Testis (tissue), 2 donors: Measurements from ENCODE around the gene STAT3.

Experiments used
- POLR2A ChIP-seq: fragments of 450-650 bp; IDR thresholded peaks from one replicate; pipeline ENCODE4 v1.6.1; 2017; ENCODE audit warnings: antibody characterized with exemption, mild to moderate bottlenecking, moderate library complexity
- TF ChIP-seq, protein P1 (sequence below), 3 experiments: fragments of 450-650 bp in 2 of 3; fragments of 200-600 bp in 1 of 3; sonication (generic) in 1 of 3; IDR thresholded peaks; one replicate each; pipeline ENCODE4 v1.5.1; 2016 to 2019; ENCODE audit warnings: antibody characterized with exemption in 3 of 3, mild to moderate bottlenecking in 2 of 3, moderate library complexity in 1 of 3

DNA sequence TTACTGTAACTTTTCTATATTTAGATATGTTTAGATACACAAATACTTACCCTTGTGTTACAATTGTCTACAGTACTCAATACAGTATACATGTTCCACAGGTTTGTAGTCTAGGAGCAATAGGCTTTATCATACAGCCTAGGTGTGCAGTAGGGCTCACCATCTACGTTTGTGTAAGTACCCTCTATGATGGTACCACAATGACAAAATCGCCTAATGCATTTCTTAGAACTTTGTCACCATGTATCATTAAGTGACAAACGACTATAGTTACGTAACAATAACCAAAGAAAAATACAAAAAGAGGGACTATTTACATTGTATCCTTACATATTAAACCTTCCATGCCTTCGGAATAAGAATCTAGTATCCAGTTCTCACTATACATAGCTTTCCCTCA lies 120.0 kb downstream of the STAT3 start:
- no peak for TF ChIP-seq POLR2A
- TF ChIP-seq, protein P1, sequence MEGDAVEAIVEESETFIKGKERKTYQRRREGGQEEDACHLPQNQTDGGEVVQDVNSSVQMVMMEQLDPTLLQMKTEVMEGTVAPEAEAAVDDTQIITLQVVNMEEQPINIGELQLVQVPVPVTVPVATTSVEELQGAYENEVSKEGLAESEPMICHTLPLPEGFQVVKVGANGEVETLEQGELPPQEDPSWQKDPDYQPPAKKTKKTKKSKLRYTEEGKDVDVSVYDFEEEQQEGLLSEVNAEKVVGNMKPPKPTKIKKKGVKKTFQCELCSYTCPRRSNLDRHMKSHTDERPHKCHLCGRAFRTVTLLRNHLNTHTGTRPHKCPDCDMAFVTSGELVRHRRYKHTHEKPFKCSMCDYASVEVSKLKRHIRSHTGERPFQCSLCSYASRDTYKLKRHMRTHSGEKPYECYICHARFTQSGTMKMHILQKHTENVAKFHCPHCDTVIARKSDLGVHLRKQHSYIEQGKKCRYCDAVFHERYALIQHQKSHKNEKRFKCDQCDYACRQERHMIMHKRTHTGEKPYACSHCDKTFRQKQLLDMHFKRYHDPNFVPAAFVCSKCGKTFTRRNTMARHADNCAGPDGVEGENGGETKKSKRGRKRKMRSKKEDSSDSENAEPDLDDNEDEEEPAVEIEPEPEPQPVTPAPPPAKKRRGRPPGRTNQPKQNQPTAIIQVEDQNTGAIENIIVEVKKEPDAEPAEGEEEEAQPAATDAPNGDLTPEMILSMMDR (IDR thresholded peaks at IDR 0.05): no peak
